ENCODE measurements around the gene PIGL. TPM values are rescaled to one million over a fixed set of nuclear protein-coding genes. Genes with fewer than 3 reads are reported as not detected.
A peak's percentile ranks its signal among the peaks of the same experiment; 100 is the strongest.

The PIGL gene
- total RNA-seq, 1 donor from 2014 or later = 31.1 TPM

DNA sequence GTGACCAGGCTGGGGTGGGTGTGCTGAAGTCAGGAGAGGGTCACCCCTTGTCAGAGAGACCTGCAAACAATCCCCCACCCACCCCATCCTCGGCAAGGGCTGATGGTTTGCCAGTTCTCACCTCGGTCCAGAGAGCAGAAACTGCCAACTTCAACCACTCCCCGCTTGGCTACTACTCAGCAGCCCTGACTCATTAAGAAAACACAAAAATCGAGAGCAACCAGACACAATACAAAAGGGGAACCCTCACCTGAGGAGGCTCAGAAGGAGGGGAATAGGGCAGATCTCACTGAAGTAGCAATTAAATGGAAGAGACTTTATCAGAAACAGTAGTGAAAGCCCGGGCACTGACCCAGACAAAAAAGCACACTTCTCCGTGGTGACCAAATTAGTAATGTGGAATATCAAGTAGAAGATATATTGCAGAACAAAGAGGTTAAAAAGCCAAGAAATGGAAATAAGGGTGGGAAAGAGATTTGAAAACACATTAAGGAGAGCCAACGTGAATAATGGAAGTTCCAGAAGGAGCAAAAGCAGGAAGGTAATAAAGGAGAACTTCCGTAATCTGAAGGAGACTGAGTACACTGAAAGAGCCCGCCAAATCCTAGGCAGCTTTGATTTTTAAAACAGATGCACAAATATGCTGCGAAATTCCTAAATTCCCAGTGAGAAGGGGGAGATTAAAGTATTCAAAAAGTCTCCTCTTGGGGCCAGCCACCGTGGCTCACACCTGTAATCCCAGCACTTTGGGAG is 112.7 kb downstream of the PIGL start:
- peak; percentile 80 for DNase-seq (ENCODE audit: low read depth)
- no peak for FAIRE-seq

DNA sequence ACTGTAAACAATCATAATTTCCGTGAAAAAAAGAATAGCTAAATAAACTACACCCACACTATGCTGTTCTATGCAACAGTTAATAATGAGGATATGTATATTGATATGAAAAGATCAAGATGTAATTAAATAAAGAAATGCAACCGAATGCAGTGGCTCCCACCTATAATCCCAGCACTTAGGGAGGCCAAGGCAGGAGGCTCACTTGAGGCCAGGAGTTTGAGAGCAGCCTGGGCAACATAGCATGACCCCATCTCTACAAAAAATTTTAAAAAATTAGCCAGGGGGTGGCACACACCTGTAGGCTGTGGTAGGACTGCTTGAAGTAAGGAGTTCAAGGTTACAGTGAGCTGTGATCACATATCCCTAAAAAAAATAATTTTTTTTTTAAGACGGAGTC is 121.4 kb downstream of the PIGL start:
- H3K27me3 ChIP-seq (ENCODE audit: control insufficient read depth, insufficient read depth, low read length) = no peaks in the 10 kb centered on the region
- no peaks in the 10 kb centered on the region for H3K36me3 ChIP-seq (ENCODE audit: control insufficient read depth, insufficient read depth, low read length)
- no peak overlapping the region for H3K4me3 ChIP-seq (ENCODE audit: low read depth, low read length)
- no peak for DNase-seq (ENCODE audit: low read depth)
- no peak for FAIRE-seq
- TF ChIP-seq, protein P1, sequence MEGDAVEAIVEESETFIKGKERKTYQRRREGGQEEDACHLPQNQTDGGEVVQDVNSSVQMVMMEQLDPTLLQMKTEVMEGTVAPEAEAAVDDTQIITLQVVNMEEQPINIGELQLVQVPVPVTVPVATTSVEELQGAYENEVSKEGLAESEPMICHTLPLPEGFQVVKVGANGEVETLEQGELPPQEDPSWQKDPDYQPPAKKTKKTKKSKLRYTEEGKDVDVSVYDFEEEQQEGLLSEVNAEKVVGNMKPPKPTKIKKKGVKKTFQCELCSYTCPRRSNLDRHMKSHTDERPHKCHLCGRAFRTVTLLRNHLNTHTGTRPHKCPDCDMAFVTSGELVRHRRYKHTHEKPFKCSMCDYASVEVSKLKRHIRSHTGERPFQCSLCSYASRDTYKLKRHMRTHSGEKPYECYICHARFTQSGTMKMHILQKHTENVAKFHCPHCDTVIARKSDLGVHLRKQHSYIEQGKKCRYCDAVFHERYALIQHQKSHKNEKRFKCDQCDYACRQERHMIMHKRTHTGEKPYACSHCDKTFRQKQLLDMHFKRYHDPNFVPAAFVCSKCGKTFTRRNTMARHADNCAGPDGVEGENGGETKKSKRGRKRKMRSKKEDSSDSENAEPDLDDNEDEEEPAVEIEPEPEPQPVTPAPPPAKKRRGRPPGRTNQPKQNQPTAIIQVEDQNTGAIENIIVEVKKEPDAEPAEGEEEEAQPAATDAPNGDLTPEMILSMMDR (IDR thresholded peaks at IDR 0.05; ENCODE audit: insufficient read depth, low read length, severe bottlenecking) = no peak

More for the DNA sequence above, 112.7 kb downstream of the PIGL start:
- Histone ChIP-seq H3K36me3 (ENCODE audit: control insufficient read depth, insufficient read depth, low read length) (peaks cover 2% of the 10 kb centered on the region), H3K4me3 (ENCODE audit: low read depth, low read length) (no peak overlapping the region), H3K27me3 (ENCODE audit: control insufficient read depth, insufficient read depth, low read length) (no peaks in the 10 kb centered on the region)
- TF ChIP-seq, protein P1 (IDR thresholded peaks at IDR 0.05; ENCODE audit: insufficient read depth, low read length, severe bottlenecking) = no peak

DNA sequence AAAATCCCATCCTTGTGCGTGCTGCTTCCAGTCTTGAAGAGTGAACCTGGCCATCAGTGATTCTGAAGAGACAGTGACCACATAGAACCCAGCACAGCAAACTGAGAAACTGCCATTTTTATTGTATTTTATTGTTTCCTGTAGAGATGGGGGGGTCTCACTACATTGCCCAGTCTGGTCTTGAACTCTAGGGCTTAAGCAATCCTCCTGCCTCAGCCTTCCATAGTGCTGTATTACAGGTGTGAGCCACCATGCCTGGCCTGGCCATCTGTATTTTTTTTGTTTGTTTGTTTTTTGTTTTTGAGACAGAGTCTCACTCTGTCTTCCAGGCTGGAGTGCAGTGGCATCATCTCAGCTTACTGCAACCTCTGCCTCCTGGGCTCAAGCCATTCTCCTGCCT is 122.4 kb downstream of the PIGL start:
- H3K4me3 ChIP-seq (ENCODE audit: low read depth, low read length) = no peak overlapping the region
- no peaks in the 10 kb centered on the region for H3K27me3 ChIP-seq (ENCODE audit: control insufficient read depth, insufficient read depth, low read length)
- TF ChIP-seq, protein P1 (IDR thresholded peaks at IDR 0.05; ENCODE audit: insufficient read depth, low read length, severe bottlenecking) = no peak
- DNase-seq (ENCODE audit: low read depth) (no peak), FAIRE-seq (no peak)
- no peaks in the 10 kb centered on the region for H3K36me3 ChIP-seq (ENCODE audit: control insufficient read depth, insufficient read depth, low read length)

DNA sequence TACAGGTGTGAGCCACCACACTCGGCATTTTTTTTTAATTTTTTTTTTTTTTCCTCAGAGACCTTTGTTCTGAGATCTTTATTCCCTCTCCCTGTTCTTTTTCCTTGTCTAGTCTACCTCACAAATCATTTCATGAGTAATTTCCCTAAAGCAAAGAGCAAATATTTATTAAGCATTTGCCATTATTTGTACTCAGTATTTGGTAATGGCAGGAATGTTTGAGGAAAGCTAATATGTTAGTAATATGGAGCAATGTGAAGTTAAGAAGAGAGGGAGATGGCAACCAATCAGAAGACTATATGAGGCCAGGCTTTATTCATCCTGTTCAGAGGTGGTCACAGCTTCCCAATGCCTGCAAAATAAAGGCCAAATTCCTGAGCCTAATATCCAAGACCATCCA is 122.9 kb downstream of the PIGL start:
- DNase-seq (ENCODE audit: low read depth) = peak; percentile 10
- Histone ChIP-seq H3K36me3 (ENCODE audit: control insufficient read depth, insufficient read depth, low read length) (no peaks in the 10 kb centered on the region), H3K4me3 (ENCODE audit: low read depth, low read length) (no peak overlapping the region), H3K27me3 (ENCODE audit: control insufficient read depth, insufficient read depth, low read length) (no peaks in the 10 kb centered on the region)
- FAIRE-seq = no peak
- TF ChIP-seq, protein P1 (IDR thresholded peaks at IDR 0.05; ENCODE audit: insufficient read depth, low read length, severe bottlenecking) = no peak

DNA sequence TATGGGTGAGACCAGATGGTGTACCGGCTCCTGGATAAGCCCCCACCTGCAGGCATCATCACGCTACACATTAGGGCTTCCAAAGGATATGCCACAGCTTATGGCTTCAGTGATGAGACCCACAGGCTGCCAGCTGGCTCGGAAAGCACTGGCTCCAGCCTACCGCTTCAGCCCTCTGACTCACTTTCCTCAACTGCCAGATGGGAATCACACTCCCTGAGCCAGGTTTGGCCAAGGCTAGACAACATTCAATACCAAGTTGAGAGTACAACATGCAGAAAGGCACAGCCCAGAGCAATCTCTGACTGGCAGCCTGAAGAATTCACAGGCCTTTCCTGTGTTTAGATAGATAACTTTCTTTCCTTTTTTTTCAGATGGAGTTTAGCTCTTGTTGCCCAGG is 126.0 kb downstream of the PIGL start:
- TF ChIP-seq, protein P1 (IDR thresholded peaks at IDR 0.05; ENCODE audit: insufficient read depth, low read length, severe bottlenecking) = no peak
- H3K36me3 ChIP-seq (ENCODE audit: control insufficient read depth, insufficient read depth, low read length) = no peaks in the 10 kb centered on the region
- DNase-seq (ENCODE audit: low read depth) = no peak
- no peak overlapping the region for H3K4me3 ChIP-seq (ENCODE audit: low read depth, low read length)
- peak; percentile 7 for FAIRE-seq
- H3K27me3 ChIP-seq (ENCODE audit: control insufficient read depth, insufficient read depth, low read length) = no peaks in the 10 kb centered on the region

DNA sequence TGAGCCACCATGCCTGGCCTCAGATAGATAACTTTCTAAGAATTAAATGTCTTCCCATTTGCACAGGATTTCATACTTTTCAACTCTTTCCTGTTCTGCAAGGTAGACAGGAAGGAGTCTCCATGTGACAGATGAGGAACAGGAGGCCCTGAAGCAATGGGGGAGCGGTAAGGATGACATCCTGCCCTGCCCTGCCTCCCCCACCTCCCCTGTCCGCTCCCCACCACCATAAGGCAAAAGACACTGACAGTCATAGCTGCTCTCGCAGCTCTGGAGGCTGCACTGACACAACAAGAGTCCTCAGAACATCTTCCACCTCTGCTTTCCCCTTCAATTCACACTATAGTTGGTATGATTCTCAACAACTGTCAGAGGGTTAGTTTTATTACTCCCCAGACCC is 126.6 kb downstream of the PIGL start:
- DNase-seq (ENCODE audit: low read depth) = no peak
- Histone ChIP-seq H3K36me3 (ENCODE audit: control insufficient read depth, insufficient read depth, low read length) (no peaks in the 10 kb centered on the region), H3K4me3 (ENCODE audit: low read depth, low read length) (no peak overlapping the region), H3K27me3 (ENCODE audit: control insufficient read depth, insufficient read depth, low read length) (no peaks in the 10 kb centered on the region)
- no peak for FAIRE-seq
- TF ChIP-seq, protein P1 (IDR thresholded peaks at IDR 0.05; ENCODE audit: insufficient read depth, low read length, severe bottlenecking) = no peak
